HL-60 (cell line): ENCODE results near the gene DOCK7.

Source experiments
- DNase-seq, 2 experiments: peaks; one replicate each; pipeline ENCODE4 v3.0.0-alpha.2; 2010 to 2020; ENCODE audit warnings: low read depth in 1 of 2, low spot score in 1 of 2
- H3K27ac ChIP-seq: fragments of 250-450 bp; sonication (Bioruptor Pico); replicated peaks from 2 replicates; pipeline ENCODE4 v1.5.1; 2020; ENCODE audit warnings: mild to moderate bottlenecking, moderate library complexity
- H3K27me3 ChIP-seq: fragments of 250-450 bp; sonication (Bioruptor Pico); 2 replicates; pipeline ENCODE4 v1.5.1; 2021; ENCODE audit warnings: mild to moderate bottlenecking, moderate library complexity; ENCODE audit not compliant: insufficient read depth, poor library complexity, severe bottlenecking
- H3K4me3 ChIP-seq: replicated peaks from 2 replicates; pipeline ENCODE4 v1.5.1; 2011; ENCODE audit warnings: mild to moderate bottlenecking, control low read depth, low read length; ENCODE audit not compliant: insufficient read depth
- GABPA ChIP-seq: IDR thresholded peaks from 2 replicates; pipeline ENCODE4 v1.6.1; 2012; ENCODE audit warnings: low read depth
- POLR2AphosphoS5 ChIP-seq: IDR thresholded peaks from 2 replicates; pipeline ENCODE4 v1.6.1; 2012; ENCODE audit warnings: low read depth
- SPI1 ChIP-seq: IDR thresholded peaks from 2 replicates; pipeline ENCODE4 v1.6.1; 2012; ENCODE audit warnings: low read depth, mild to moderate bottlenecking, borderline replicate concordance
- TF ChIP-seq, protein P1 (sequence below): IDR thresholded peaks from 2 replicates; pipeline ENCODE4 v1.6.1; 2012; ENCODE audit warnings: low read depth; ENCODE audit not compliant: insufficient replicate concordance
- TF ChIP-seq, protein P2 (sequence below): IDR thresholded peaks from one replicate; pipeline ENCODE4 v1.5.1; 2011; ENCODE audit warnings: low read length, control low read depth, inconsistent platforms; ENCODE audit not compliant: insufficient read depth

Gene DOCK7

DNA sequence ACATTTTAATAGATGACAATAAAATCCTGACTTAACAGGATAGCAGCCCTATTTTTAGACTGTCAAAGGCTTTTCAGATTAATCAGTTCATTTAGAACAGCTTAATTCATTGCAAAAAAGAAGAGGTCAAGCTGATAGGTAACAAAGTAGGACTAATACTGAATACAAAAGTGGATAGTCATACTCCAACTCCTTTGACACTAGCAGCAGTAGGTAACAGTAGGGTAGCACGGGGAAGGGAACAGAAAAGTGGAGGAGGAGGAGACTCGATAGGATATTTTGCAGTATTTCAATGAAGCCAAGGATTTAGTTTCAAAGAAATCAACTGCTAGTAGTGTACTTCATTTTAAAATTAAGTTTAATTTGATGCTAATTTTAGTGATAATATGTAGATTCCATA is 200.2 kb downstream of the DOCK7 start:
- Histone ChIP-seq H3K27me3 (no peaks in the 10 kb centered on the region), H3K4me3 (no peak overlapping the region), H3K27ac (no peak overlapping the region)
- no peak for DNase-seq
- TF ChIP-seq, protein P1, sequence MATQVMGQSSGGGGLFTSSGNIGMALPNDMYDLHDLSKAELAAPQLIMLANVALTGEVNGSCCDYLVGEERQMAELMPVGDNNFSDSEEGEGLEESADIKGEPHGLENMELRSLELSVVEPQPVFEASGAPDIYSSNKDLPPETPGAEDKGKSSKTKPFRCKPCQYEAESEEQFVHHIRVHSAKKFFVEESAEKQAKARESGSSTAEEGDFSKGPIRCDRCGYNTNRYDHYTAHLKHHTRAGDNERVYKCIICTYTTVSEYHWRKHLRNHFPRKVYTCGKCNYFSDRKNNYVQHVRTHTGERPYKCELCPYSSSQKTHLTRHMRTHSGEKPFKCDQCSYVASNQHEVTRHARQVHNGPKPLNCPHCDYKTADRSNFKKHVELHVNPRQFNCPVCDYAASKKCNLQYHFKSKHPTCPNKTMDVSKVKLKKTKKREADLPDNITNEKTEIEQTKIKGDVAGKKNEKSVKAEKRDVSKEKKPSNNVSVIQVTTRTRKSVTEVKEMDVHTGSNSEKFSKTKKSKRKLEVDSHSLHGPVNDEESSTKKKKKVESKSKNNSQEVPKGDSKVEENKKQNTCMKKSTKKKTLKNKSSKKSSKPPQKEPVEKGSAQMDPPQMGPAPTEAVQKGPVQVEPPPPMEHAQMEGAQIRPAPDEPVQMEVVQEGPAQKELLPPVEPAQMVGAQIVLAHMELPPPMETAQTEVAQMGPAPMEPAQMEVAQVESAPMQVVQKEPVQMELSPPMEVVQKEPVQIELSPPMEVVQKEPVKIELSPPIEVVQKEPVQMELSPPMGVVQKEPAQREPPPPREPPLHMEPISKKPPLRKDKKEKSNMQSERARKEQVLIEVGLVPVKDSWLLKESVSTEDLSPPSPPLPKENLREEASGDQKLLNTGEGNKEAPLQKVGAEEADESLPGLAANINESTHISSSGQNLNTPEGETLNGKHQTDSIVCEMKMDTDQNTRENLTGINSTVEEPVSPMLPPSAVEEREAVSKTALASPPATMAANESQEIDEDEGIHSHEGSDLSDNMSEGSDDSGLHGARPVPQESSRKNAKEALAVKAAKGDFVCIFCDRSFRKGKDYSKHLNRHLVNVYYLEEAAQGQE: no peak
- TF ChIP-seq GABPA (no peak), SPI1 (no peak), POLR2AphosphoS5 (no peak)
- TF ChIP-seq, protein P2, sequence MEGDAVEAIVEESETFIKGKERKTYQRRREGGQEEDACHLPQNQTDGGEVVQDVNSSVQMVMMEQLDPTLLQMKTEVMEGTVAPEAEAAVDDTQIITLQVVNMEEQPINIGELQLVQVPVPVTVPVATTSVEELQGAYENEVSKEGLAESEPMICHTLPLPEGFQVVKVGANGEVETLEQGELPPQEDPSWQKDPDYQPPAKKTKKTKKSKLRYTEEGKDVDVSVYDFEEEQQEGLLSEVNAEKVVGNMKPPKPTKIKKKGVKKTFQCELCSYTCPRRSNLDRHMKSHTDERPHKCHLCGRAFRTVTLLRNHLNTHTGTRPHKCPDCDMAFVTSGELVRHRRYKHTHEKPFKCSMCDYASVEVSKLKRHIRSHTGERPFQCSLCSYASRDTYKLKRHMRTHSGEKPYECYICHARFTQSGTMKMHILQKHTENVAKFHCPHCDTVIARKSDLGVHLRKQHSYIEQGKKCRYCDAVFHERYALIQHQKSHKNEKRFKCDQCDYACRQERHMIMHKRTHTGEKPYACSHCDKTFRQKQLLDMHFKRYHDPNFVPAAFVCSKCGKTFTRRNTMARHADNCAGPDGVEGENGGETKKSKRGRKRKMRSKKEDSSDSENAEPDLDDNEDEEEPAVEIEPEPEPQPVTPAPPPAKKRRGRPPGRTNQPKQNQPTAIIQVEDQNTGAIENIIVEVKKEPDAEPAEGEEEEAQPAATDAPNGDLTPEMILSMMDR: no peak

DNA sequence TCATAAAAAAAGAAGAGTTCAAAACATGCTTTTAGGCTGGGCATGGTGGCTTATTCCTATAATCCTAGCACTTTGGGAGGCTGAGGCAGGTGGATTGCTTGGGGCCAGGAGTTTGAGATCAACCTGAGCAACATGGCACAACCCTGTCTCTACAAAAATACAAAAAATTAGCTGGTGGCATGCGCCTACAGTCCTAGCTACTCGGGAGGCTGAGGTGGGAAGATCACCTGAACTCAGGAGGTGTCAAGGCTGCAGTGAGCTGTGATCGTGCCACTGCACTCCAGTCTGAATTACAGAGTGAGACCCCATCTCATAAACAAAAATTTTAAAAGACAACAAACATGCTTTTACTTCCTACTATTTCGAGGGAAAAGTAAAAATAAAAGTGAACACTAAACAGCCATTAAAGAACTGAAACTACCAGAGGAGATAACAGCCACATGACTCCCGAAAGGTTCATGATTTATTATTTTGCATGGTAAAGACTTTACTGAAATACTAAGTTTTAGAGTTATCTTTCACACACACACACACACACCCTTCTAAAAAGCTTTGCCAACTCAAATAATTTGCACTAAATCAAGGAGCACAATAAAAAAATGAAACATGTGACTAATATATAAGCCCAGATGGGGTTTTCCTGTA is 203.2 kb downstream of the DOCK7 start:
- no peak overlapping the region for H3K4me3 ChIP-seq
- H3K27me3 ChIP-seq: no peaks in the 10 kb centered on the region
- TF ChIP-seq, protein P1: no peak
- TF ChIP-seq SPI1 (no peak), GABPA (no peak), POLR2AphosphoS5 (no peak)
- TF ChIP-seq, protein P2: no peak
- no peak for DNase-seq
- no peak overlapping the region for H3K27ac ChIP-seq

DNA sequence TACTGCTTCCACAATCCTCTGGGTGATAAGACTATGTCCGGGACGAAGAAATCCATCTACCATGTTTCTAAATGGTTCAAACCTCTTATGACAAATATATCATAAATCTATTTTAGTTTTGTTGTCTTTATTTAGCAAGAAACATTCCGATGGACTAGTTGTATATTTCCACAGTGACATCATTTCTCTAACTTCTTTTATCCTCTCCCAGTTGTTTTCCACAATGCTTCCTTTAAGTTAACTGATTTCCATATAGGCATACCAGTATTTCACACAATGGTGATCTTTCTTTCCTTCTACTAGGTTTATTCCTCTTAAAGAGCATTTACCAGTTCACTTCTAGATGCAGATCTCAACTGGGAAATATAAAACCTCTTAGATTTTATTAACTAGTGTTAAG is 206.5 kb downstream of the DOCK7 start:
- DNase-seq: no peak
- Histone ChIP-seq H3K27ac (no peak overlapping the region), H3K4me3 (no peak overlapping the region)

More for the DNA sequence above, 206.5 kb downstream of the DOCK7 start:
- TF ChIP-seq, protein P2: no peak
- TF ChIP-seq SPI1 (no peak), GABPA (no peak), POLR2AphosphoS5 (no peak)
- TF ChIP-seq, protein P1: no peak
- H3K27me3 ChIP-seq: no peaks in the 10 kb centered on the region
